DND-41 (cell line): ENCODE measurements around the gene TBL1XR1.

Source experiments
- ATAC-seq: fragments of 200-7000 bp; cut with Tn5 transposase; 3 replicates; pipeline ENCODE4 v1.9.1; 2021; ENCODE audit warnings: low read depth; ENCODE audit not compliant: insufficient read depth
- DNase-seq: peaks from one replicate; pipeline ENCODE4 v3.0.0-alpha.2; 2020
- H2AFZ ChIP-seq: 2 replicates; pipeline ENCODE4 v1.6.0; 2012; ENCODE audit warnings: low read depth, low read length
- H3K27ac ChIP-seq: 2 replicates; pipeline ENCODE4 v1.5.1; 2012; ENCODE audit warnings: low read length, inconsistent platforms
- H3K27me3 ChIP-seq: fragments of 200-600 bp; sonication (generic); 2 replicates; pipeline ENCODE4 v1.6.0; 2012; ENCODE audit warnings: low read length, mild to moderate bottlenecking, inconsistent platforms; ENCODE audit not compliant: insufficient read depth, poor library complexity
- H3K36me3 ChIP-seq: 2 replicates; pipeline ENCODE4 v1.5.1; 2012; ENCODE audit warnings: low read length, inconsistent platforms; ENCODE audit not compliant: insufficient read depth
- H3K4me1 ChIP-seq: 2 replicates; pipeline ENCODE4 v1.5.1; 2012; ENCODE audit warnings: mild to moderate bottlenecking, low read length; ENCODE audit not compliant: insufficient read depth
- H3K4me2 ChIP-seq: 2 replicates; pipeline ENCODE4 v1.6.0; 2012; ENCODE audit warnings: mild to moderate bottlenecking, moderate library complexity, low read length, inconsistent platforms; ENCODE audit not compliant: insufficient read depth
- H3K4me3 ChIP-seq, 2 experiments: fragments of 200-600 bp in 1 of 2; shearing (Covaris generic) in 1 of 2; 2 replicates each; pipeline ENCODE4 v1.5.1; 2012 to 2016; ENCODE audit warnings: inconsistent platforms in 2 of 2, low read length in 2 of 2, mild to moderate bottlenecking in 2 of 2, low read depth in 1 of 2, moderate library complexity in 1 of 2
- H3K79me2 ChIP-seq: 2 replicates; pipeline ENCODE4 v1.6.0; 2012; ENCODE audit warnings: low read length, inconsistent platforms; ENCODE audit not compliant: insufficient read depth
- H3K9ac ChIP-seq: 2 replicates; pipeline ENCODE4 v1.6.0; 2012; ENCODE audit warnings: low read depth, mild to moderate bottlenecking, inconsistent platforms, low read length, moderate library complexity
- H3K9me3 ChIP-seq: 2 replicates; pipeline ENCODE4 v1.5.1; 2012; ENCODE audit warnings: low read length, moderate library complexity, mild to moderate bottlenecking, inconsistent platforms; ENCODE audit not compliant: insufficient read depth, severe bottlenecking
- H4K20me1 ChIP-seq: 2 replicates; pipeline ENCODE4 v1.6.0; 2012; ENCODE audit warnings: low read length; ENCODE audit not compliant: insufficient read depth
- CTCF ChIP-seq: IDR thresholded peaks from 2 replicates; pipeline ENCODE4 v1.5.1; 2012; ENCODE audit warnings: borderline replicate concordance, low read length, moderate library complexity, mild to moderate bottlenecking; ENCODE audit not compliant: poor library complexity, severe bottlenecking; ENCODE audit errors: extremely low read depth
- EZH2 ChIP-seq: IDR thresholded peaks from 3 replicates; pipeline ENCODE4 v1.6.1; 2012; ENCODE audit warnings: borderline replicate concordance, low read depth, mild to moderate bottlenecking, moderate library complexity, low read length, inconsistent platforms; ENCODE audit not compliant: severe bottlenecking

TBL1XR1 gene

DNA sequence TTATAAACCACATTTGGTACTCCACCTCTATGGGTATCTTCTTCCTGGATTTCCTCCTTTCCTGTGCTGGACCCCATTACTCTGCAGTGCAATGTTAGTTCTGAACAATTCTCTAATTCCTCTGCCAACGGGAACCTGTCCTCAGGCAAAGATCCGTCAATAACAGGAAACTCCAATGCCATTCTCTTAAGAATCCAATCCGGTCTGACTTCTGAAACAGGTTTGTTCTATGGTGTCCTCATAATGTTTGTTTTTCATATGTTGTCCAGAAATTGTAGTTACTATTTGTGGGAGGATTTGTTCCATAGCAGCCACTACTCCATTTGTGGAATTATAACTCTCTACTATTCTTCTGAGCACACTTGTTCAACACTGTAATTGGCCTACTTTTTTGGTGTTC lies 112.7 kb downstream of the TBL1XR1 start:
- Histone ChIP-seq H3K9me3 (no peaks in the 10 kb centered on the region), H3K4me2 (no peak overlapping the region), H3K9ac (no peak overlapping the region), H2AFZ (no peak overlapping the region), H3K27me3 (no peaks in the 10 kb centered on the region), H3K79me2 (peaks cover 98% of the 10 kb centered on the region), H3K4me1 (no peaks in the 10 kb centered on the region; the same call in 1 of the 2 replicates), H3K27ac (no peak overlapping the region), H3K4me3 (no peak overlapping the region), H3K36me3 (peaks cover 7% of the 10 kb centered on the region; the same call in 1 of the 2 replicates), H4K20me1 (peaks cover 39% of the 10 kb centered on the region)
- TF ChIP-seq EZH2 (no peak), CTCF (no peak)
- no peak for DNase-seq
- no peak for ATAC-seq

DNA sequence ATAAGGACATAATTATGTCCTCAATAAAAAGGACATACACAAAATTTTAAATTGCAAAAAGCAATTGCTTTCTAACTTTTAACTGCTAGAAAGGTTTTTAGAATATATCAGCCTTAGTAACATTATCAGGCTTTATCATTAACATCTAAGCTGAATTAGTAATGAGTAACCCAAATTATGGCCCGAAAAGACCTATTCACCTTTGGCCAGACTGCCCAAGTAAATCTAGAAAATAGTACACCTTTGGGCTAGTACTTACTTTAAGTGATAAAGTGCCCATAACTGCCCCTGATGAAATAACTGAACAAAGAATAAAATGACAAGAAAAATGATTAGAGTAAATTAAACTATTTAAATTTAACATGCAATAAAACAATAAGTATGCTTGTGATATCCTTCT lies 117.2 kb downstream of the TBL1XR1 start:
- no peak for TF ChIP-seq EZH2
- TF ChIP-seq CTCF, result no peak
- Histone ChIP-seq H4K20me1 (peaks cover 31% of the 10 kb centered on the region), H3K4me3 (no peak overlapping the region), H3K36me3 (peaks cover 8% of the 10 kb centered on the region), H3K4me2 (no peak overlapping the region), H3K27ac (no peak overlapping the region), H3K9me3 (no peaks in the 10 kb centered on the region), H2AFZ (no peak overlapping the region), H3K4me1 (no peaks in the 10 kb centered on the region), H3K9ac (no peak overlapping the region), H3K27me3 (no peaks in the 10 kb centered on the region), H3K79me2 (peaks cover 95% of the 10 kb centered on the region)
- ATAC-seq (no peak), DNase-seq (no peak)

GRCh38 chr3:177079684-177080083 lies 117.6 kb downstream of the TBL1XR1 start:
- Histone ChIP-seq H3K9me3 (no peaks in the 10 kb centered on the region), H3K36me3 (peaks cover 12% of the 10 kb centered on the region), H3K4me3 (no peak overlapping the region), H3K79me2 (peaks cover 95% of the 10 kb centered on the region), H3K4me2 (no peak overlapping the region), H2AFZ (no peak overlapping the region), H3K9ac (no peak overlapping the region), H3K4me1 (no peaks in the 10 kb centered on the region), H3K27me3 (no peaks in the 10 kb centered on the region), H4K20me1 (peaks cover 27% of the 10 kb centered on the region), H3K27ac (no peak overlapping the region)
- ATAC-seq (no peak), DNase-seq (no peak)
- TF ChIP-seq CTCF, result no peak
- no peak for TF ChIP-seq EZH2
